ENCODE data around the gene CDH1.

- TF ChIP-seq CTCF (conservative IDR thresholded peaks at IDR 0.05) (no peak), ZFX (IDR thresholded peaks at IDR 0.05) (no peak)
These were observed 45.4 kb downstream of the CDH1 start for GRCh38 chr16:68782198-68783174.

Data from C4-2B (cell line).